LNCAP (cell line): ENCODE data around the gene APOBEC3G.

ENCODE experiments used
- TF ChIP-seq, protein P1 (sequence below): fragments of 450-650 bp; IDR thresholded peaks from 2 replicates; pipeline ENCODE4 v1.5.1; 2017; ENCODE audit warnings: mild to moderate bottlenecking

The APOBEC3G gene

DNA sequence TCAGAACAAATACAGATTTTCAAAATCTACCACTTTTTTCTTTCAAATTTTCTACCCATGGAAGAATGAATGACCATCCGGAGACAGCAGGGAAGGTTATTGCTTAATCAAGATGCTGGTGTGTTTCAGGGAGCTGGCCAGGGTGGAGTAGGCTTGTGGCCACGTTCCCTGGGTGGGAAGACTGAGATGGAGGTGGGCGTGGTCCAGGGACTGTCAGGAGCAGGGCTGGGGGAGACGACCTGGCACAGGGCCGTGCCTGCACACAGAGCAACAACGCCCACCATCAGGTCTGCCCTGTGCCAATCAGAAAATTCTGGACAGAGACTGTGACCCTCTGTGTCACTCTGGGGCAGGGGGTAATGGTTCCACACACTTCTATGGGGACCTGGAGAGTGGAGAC, 12.9 kb downstream of the APOBEC3G start:
- TF ChIP-seq, protein P1, sequence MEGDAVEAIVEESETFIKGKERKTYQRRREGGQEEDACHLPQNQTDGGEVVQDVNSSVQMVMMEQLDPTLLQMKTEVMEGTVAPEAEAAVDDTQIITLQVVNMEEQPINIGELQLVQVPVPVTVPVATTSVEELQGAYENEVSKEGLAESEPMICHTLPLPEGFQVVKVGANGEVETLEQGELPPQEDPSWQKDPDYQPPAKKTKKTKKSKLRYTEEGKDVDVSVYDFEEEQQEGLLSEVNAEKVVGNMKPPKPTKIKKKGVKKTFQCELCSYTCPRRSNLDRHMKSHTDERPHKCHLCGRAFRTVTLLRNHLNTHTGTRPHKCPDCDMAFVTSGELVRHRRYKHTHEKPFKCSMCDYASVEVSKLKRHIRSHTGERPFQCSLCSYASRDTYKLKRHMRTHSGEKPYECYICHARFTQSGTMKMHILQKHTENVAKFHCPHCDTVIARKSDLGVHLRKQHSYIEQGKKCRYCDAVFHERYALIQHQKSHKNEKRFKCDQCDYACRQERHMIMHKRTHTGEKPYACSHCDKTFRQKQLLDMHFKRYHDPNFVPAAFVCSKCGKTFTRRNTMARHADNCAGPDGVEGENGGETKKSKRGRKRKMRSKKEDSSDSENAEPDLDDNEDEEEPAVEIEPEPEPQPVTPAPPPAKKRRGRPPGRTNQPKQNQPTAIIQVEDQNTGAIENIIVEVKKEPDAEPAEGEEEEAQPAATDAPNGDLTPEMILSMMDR = no peak

DNA sequence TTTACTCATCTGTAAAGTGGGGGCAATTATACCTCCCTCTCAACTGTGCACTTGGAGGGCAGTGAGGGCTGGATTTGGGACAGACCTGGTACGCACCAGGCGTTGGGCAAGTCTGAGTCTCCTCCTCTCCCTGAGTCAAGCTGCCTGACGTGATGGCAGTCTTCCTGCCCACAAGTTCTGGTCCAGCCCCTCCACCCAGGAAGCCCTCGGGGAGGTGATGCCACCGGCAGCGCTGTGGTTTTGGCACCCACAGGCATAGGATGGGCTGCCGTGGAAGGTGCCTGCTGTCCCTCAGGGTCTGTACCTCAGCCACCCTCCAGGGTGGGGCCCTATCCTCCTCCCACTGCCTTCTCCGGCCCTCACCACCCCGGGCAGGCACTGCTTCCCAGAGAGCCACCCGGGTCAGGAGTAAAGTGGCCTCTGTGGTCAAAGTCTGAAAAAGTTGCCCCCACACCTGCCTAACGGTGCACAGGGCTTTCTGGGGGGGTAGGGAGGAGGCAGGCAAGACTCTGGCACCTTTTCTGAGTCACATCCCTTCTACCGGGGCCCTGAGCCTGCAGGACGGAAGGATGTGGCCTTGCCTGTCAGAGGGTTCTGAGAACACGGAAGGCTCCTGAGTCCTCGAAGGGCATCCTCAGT, 13.5 kb downstream of the APOBEC3G start:
- TF ChIP-seq, protein P1 = no peak

DNA sequence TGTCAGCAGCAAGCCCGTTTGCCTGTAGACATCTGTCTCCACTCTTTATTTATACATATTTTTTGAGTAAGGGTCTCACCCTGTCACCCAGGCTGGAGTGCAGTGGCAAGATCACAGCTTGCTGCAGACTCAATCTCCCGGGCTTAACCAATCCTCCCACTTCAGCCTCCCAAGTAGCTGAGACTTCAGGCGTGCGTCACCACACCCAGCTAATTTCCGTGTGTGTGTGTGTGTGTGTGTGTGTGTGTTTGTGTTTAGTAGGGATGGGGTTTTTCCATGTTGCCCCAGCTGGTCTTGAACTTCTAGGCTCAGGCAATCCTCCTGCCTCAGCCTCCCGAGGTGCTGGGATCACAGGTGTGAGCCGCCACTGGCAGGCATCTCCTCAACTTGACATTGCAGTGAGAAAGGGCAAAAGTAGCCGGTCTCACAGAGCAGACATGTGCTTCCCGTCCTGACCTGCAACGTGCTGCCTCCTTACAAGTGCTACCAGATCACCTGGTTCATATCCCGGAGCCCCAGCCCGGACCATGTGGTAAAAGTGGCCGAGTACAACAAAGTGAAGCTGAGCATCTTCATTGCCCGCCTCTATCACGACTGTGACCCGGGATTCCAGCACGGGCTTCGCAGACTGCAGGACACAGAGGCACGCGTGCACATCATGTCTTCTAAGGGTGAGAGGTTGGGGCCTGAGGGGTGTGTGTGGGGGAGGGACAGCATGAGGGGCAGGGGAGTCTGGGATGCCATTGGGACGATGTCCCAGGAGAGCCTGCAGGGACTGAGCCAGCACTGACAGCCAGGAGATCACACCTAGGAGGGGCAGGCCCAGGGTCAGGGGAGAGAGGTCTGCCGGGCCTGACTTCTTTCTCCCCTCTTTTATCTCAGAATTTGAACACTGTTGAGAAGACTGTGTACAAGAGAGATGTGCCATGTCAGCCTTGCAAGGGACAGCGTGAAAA, 14.3 kb downstream of the APOBEC3G start:
- TF ChIP-seq, protein P1 = no peak

DNA sequence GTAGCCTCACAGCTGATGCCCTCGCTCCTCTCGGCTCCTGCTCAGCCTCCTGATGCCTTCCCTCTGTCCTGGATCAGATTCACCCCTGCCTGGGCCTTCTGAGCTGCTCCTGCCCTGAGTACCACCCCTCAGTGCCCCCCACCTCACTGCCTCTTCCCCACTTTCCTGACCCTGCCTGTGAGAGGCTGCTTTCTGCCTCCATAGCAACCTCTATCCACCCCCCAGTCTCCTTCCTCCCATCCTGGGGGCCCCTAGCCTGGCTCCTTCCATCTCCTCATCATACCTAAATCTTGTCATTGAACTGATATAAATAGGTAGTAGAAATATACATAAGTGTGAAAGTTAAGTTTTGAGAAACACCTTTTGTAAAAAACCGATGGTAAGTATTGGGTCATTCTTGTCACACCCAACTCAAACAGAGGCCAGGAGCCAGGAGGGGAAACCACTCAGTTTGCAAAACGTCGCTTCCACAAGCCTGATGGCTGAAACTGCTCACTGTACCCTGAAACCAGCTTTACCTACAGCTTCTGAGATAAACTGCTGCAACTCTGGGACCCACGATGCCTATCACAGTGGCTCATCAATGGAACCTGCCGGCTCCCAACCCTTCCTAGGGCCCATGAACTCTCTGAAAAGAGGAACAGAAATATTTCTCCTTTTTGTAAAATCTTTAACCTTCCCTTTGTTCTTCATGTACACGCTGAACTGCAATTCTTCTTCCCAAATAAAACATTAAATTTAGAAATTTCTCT, 15.2 kb downstream of the APOBEC3G start:
- TF ChIP-seq, protein P1 = no peak

DNA sequence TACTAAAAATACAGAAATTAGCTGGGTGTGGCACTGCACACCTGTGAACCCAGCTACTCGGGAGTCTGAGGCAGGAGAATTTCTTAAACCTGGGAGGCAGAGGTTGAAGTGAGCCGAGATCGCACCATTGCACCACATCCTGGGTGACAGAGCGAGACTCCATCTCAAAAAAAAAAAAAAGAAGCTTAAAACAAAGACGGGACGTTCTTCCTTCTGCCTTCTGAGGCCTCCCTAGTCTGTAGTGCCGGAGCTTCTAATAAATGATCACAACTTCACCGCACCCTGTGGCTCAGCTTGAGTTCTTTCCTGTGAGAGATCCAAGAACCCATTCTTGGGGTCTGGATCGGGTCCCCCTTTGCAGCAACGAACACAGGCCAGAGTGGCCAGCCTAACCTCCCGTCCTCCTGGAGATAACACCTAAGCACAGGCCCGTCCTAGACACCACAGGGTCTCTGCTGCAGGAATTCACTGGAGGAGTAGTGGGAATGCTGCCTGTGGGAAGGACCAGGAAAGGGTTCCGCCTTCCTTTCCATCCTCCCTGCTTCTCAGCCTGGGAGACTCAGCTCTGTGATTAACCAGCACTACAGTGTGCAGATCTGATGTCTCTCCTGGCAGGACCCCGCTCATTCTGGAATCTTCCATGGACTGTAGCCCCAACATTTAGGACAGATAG, 17.8 kb downstream of the APOBEC3G start:
- TF ChIP-seq, protein P1 = no peak

DNA sequence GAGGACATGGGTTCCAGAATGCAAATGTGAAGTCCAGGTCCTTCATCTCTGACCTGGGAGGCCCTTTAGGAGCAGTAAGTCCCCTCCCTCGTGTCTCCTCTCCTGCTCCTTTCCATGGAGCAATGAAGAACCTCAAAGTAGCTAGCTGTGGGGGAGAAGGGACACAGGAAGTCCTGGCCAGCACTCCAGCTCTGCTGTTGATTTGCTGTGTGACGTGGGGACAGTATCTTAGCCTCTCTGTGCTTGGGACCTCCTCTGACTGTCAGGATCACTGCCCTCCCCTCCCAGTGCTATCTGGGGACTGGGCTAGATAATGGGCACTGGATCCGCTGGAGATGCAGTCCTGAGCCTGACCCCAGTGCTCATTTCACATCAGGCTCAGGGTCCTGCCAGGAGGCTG, 18.9 kb downstream of the APOBEC3G start:
- TF ChIP-seq, protein P1 = no peak
